ENCODE data around the gene STAC.
"Not testable (repeated sequence)": the region's sequence is repeated elsewhere in the genome, so short reads cannot be mapped to it uniquely, and the experiment has no call there.

The STAC gene

GRCh38 chr3:36451816-36452215 is 71.5 kb downstream of the STAC start:
- H3K36me3 ChIP-seq (ENCODE audit: insufficient read depth, low read length): no peaks in the 10 kb centered on the region
- no peak overlapping the region for H3K27ac ChIP-seq
- no peak for TF ChIP-seq FOXP2 (optimal IDR thresholded peaks at IDR 0.05; ENCODE audit: control extremely low read depth, extremely low read length, insufficient read depth)
- no peak for TF ChIP-seq EZH2 (IDR thresholded peaks at IDR 0.05)
- H3K9ac ChIP-seq (ENCODE audit: insufficient read length): no peak overlapping the region
- DNase-seq (ENCODE audit: low read depth, low spot score): no peak
- no peak overlapping the region for H3K4me3 ChIP-seq
- H3K9me3 ChIP-seq (ENCODE audit: low read depth, low read length): no peaks in the 10 kb centered on the region

GRCh38 chr3:36453213-36453612 is 72.9 kb downstream of the STAC start:
- not testable (repeated sequence) for H3K27ac ChIP-seq; DNase-seq (ENCODE audit: low read depth, low spot score)

GRCh38 chr3:36453896-36454295 is 73.6 kb downstream of the STAC start:
- H3K4me3 ChIP-seq; H3K36me3 ChIP-seq (ENCODE audit: insufficient read depth, low read length); DNase-seq (ENCODE audit: low read depth, low spot score); H3K9me3 ChIP-seq (ENCODE audit: low read depth, low read length); H3K9ac ChIP-seq (ENCODE audit: insufficient read length); H3K27ac ChIP-seq: not testable (repeated sequence)

More at GRCh38 chr3:36453213-36453612, 72.9 kb downstream of the STAC start:
- H3K36me3 ChIP-seq (ENCODE audit: insufficient read depth, low read length); H3K4me3 ChIP-seq; H3K9me3 ChIP-seq (ENCODE audit: low read depth, low read length); H3K9ac ChIP-seq (ENCODE audit: insufficient read length): not testable (repeated sequence)

GRCh38 chr3:36455406-36455805 is 75.1 kb downstream of the STAC start:
- no peaks in the 10 kb centered on the region for H3K9me3 ChIP-seq (ENCODE audit: low read depth, low read length)
- H3K27ac ChIP-seq: no peak overlapping the region
- no peak overlapping the region for H3K9ac ChIP-seq (ENCODE audit: insufficient read length)
- DNase-seq (ENCODE audit: low read depth, low spot score): no peak
- H3K36me3 ChIP-seq (ENCODE audit: insufficient read depth, low read length): no peaks in the 10 kb centered on the region
- no peak overlapping the region for H3K4me3 ChIP-seq
- TF ChIP-seq POLR2AphosphoS5 (IDR thresholded peaks at IDR 0.05; ENCODE audit: borderline replicate concordance, low read depth, low read length) (no peak), EZH2 (IDR thresholded peaks at IDR 0.05) (no peak), FOXP2 (optimal IDR thresholded peaks at IDR 0.05; ENCODE audit: control extremely low read depth, extremely low read length, insufficient read depth) (no peak)

- Histone ChIP-seq H3K4me3 (no peak overlapping the region), H3K9me3 (ENCODE audit: low read depth, low read length) (no peaks in the 10 kb centered on the region), H3K36me3 (ENCODE audit: insufficient read depth, low read length) (no peaks in the 10 kb centered on the region), H3K9ac (ENCODE audit: insufficient read length) (no peak overlapping the region), H3K27ac (no peak overlapping the region)
- TF ChIP-seq FOXP2 (optimal IDR thresholded peaks at IDR 0.05; ENCODE audit: control extremely low read depth, extremely low read length, insufficient read depth) (no peak), POLR2AphosphoS5 (IDR thresholded peaks at IDR 0.05; ENCODE audit: borderline replicate concordance, low read depth, low read length) (no peak), EZH2 (IDR thresholded peaks at IDR 0.05) (no peak)
- no peak for DNase-seq (ENCODE audit: low read depth, low spot score)
Observed at GRCh38 chr3:36456784-36457183, 76.5 kb downstream of the STAC start.

GRCh38 chr3:36457667-36458066 is 77.4 kb downstream of the STAC start:
- no peak for TF ChIP-seq POLR2AphosphoS5 (IDR thresholded peaks at IDR 0.05; ENCODE audit: borderline replicate concordance, low read depth, low read length)
- TF ChIP-seq FOXP2 (optimal IDR thresholded peaks at IDR 0.05; ENCODE audit: control extremely low read depth, extremely low read length, insufficient read depth): no peak
- no peak for TF ChIP-seq EZH2 (IDR thresholded peaks at IDR 0.05)
- no peak overlapping the region for H3K4me3 ChIP-seq

GRCh38 chr3:36459177-36459576 is 78.9 kb downstream of the STAC start:
- H3K9me3 ChIP-seq (ENCODE audit: low read depth, low read length): no peaks in the 10 kb centered on the region
- no peaks in the 10 kb centered on the region for H3K36me3 ChIP-seq (ENCODE audit: insufficient read depth, low read length)
- no peak overlapping the region for H3K4me3 ChIP-seq
- DNase-seq (ENCODE audit: low read depth, low spot score): no peak
- H3K27ac ChIP-seq: no peak overlapping the region
- TF ChIP-seq FOXP2 (optimal IDR thresholded peaks at IDR 0.05; ENCODE audit: control extremely low read depth, extremely low read length, insufficient read depth) (no peak), POLR2AphosphoS5 (IDR thresholded peaks at IDR 0.05; ENCODE audit: borderline replicate concordance, low read depth, low read length) (no peak), EZH2 (IDR thresholded peaks at IDR 0.05) (no peak)
- H3K9ac ChIP-seq (ENCODE audit: insufficient read length): no peak overlapping the region

More at GRCh38 chr3:36457667-36458066, 77.4 kb downstream of the STAC start:
- H3K9me3 ChIP-seq (ENCODE audit: low read depth, low read length): no peaks in the 10 kb centered on the region
- H3K9ac ChIP-seq (ENCODE audit: insufficient read length): no peak overlapping the region
- no peak for DNase-seq (ENCODE audit: low read depth, low spot score)
- no peaks in the 10 kb centered on the region for H3K36me3 ChIP-seq (ENCODE audit: insufficient read depth, low read length)
- no peak overlapping the region for H3K27ac ChIP-seq

GRCh38 chr3:36461597-36461996 is 81.3 kb downstream of the STAC start:
- Histone ChIP-seq H3K36me3 (ENCODE audit: insufficient read depth, low read length) (no peaks in the 10 kb centered on the region), H3K27ac (no peak overlapping the region), H3K9ac (ENCODE audit: insufficient read length) (no peak overlapping the region), H3K4me3 (no peak overlapping the region), H3K9me3 (ENCODE audit: low read depth, low read length) (no peaks in the 10 kb centered on the region)
- no peak for TF ChIP-seq EZH2 (IDR thresholded peaks at IDR 0.05)
- TF ChIP-seq POLR2AphosphoS5 (IDR thresholded peaks at IDR 0.05; ENCODE audit: borderline replicate concordance, low read depth, low read length): no peak
- TF ChIP-seq FOXP2 (optimal IDR thresholded peaks at IDR 0.05; ENCODE audit: control extremely low read depth, extremely low read length, insufficient read depth): no peak
- no peak for DNase-seq (ENCODE audit: low read depth, low spot score)

GRCh38 chr3:36472045-36472444 is 91.7 kb downstream of the STAC start:
- not testable (repeated sequence) for DNase-seq (ENCODE audit: low read depth, low spot score)

GRCh38 chr3:36475558-36475957 is 95.3 kb downstream of the STAC start:
- H3K4me3 ChIP-seq: no peak overlapping the region
- no peak for TF ChIP-seq EZH2 (IDR thresholded peaks at IDR 0.05)
- TF ChIP-seq FOXP2 (optimal IDR thresholded peaks at IDR 0.05; ENCODE audit: control extremely low read depth, extremely low read length, insufficient read depth): no peak
- TF ChIP-seq POLR2AphosphoS5 (IDR thresholded peaks at IDR 0.05; ENCODE audit: borderline replicate concordance, low read depth, low read length): no peak
- no peak overlapping the region for H3K9ac ChIP-seq (ENCODE audit: insufficient read length)
- H3K36me3 ChIP-seq (ENCODE audit: insufficient read depth, low read length): no peaks in the 10 kb centered on the region
- H3K9me3 ChIP-seq (ENCODE audit: low read depth, low read length): no peaks in the 10 kb centered on the region
- no peak overlapping the region for H3K27ac ChIP-seq
- DNase-seq (ENCODE audit: low read depth, low spot score): no peak

More at GRCh38 chr3:36472045-36472444, 91.7 kb downstream of the STAC start:
- not testable (repeated sequence) for H3K27ac ChIP-seq; H3K9ac ChIP-seq (ENCODE audit: insufficient read length); H3K9me3 ChIP-seq (ENCODE audit: low read depth, low read length); H3K4me3 ChIP-seq; H3K36me3 ChIP-seq (ENCODE audit: insufficient read depth, low read length)

All from SK-N-MC (cell line).